Left lung (tissue), 10 donors: ENCODE measurements around the gene PEX3. TPM values are rescaled to one million over a fixed set of nuclear protein-coding genes. Genes with fewer than 3 reads are reported as not detected.

Source experiments
- ATAC-seq: fragments of 200-7000 bp; cut with Tn5 transposase; one replicate; pipeline ENCODE4 v1.9.1; 2020; ENCODE audit warnings: moderate library complexity
- DNase-seq, 4 donors: peaks; one replicate each; pipeline ENCODE4 v3.0.0-alpha.2; 2013 to 2020
- H3K27ac ChIP-seq, 2 donors: fragments of 200-600 bp; sonication (generic) in 1 of 2; one replicate each; pipeline versions ENCODE4 v1.5.0 to v1.8.0; 2020 to 2021
- H3K27me3 ChIP-seq, 2 donors: fragments of 200-600 bp; sonication (generic) in 1 of 2; one replicate each; pipeline versions ENCODE4 v1.5.0 to v1.8.0; 2020 to 2021
- H3K36me3 ChIP-seq, 2 donors: fragments of 200-600 bp; sonication (generic) in 1 of 2; one replicate each; pipeline versions ENCODE4 v1.5.0 to v1.8.0; 2020 to 2021
- H3K4me1 ChIP-seq, 2 donors: fragments of 200-600 bp; one replicate each; pipeline ENCODE4 v1.8.0; 2021
- H3K4me3 ChIP-seq, 2 donors: fragments of 200-600 bp; sonication (generic) in 1 of 2; one replicate each; pipeline versions ENCODE4 v1.5.0 to v1.8.0; 2020 to 2021; ENCODE audit warnings: mild to moderate bottlenecking in 1 of 2
- H3K9me3 ChIP-seq, 2 donors: fragments of 200-600 bp; sonication (generic) in 1 of 2; one replicate each; pipeline versions ENCODE4 v1.5.0 to v1.8.0; 2020 to 2021
- CTCF ChIP-seq, 2 donors: fragments of 200-600 bp; sonication (generic) in 1 of 2; IDR thresholded peaks; one replicate each; pipeline versions ENCODE4 v1.5.0 to v1.8.0; 2021; ENCODE audit warnings: antibody characterized with exemption in 2 of 2
- intact Hi-C, 2 donors: fragments of 100-400 bp; cut with DNase I; formaldehyde crosslinking; loops; one replicate each; pipeline versions ENCODE4 v1.11.2 to v1.14.2; 2022
- polyA plus RNA-seq, 6 donors: library from polyadenylated mRNA; unstranded; fragments of 120-200 nt; gene quantifications; one replicate each; pipeline ENCODE4 v1.2.1, GENCODE V29; 2013; ENCODE audit not compliant: insufficient read length in 6 of 6
- total RNA-seq, 2 donors: library from RNA; stranded (reverse); fragmentation: NEBNext Ultra II Directional; extraction: Animal tissue kit (Norgen Biotek cat#: 25700); gene quantifications; one replicate each; pipeline ENCODE4 v1.2.1, GENCODE V29; 2021
- donor health status: DM: no; HTN: yes; CAD: no.
- donor health status: DM: no; HTN: no; CAD: no.

Gene PEX3
- total and polyA plus RNA-seq, 8 donors = 13.4 to 32.8 (median 29.4) TPM

- H3K4me1 ChIP-seq = peaks cover 6 to 8% of the 10 kb centered on the region in 2 donors
- intact Hi-C loops = no loop called here
- ATAC-seq (no peak), DNase-seq (no peak)
- TF ChIP-seq CTCF (IDR thresholded peaks at IDR 0.05) = no peak
- H3K27ac ChIP-seq = no peak overlapping the region
- no peaks in the 10 kb centered on the region for H3K27me3 ChIP-seq
- no peak overlapping the region for H3K4me3 ChIP-seq
- H3K36me3 ChIP-seq = no peaks in the 10 kb centered on the region
- no peaks in the 10 kb centered on the region for H3K9me3 ChIP-seq
These were observed 47.8 kb upstream of the PEX3 start for GRCh38 chr6:143402721-143403336.

- H3K36me3 ChIP-seq = no peaks in the 10 kb centered on the region
- H3K4me1 ChIP-seq = peaks cover 1 to 8% of the 10 kb centered on the region in 2 donors
- H3K27me3 ChIP-seq = no peaks in the 10 kb centered on the region
- H3K4me3 ChIP-seq = no peak overlapping the region
- no peak for ATAC-seq
- no peak for TF ChIP-seq CTCF (IDR thresholded peaks at IDR 0.05)
- no peak for DNase-seq
- intact Hi-C loops = no loop called here
- H3K9me3 ChIP-seq = no peaks in the 10 kb centered on the region
- H3K27ac ChIP-seq = no peak overlapping the region
These were observed 45.0 kb upstream of the PEX3 start for GRCh38 chr6:143405373-143406154.

GRCh38 chr6:143406673-143407072 lies 43.9 kb upstream of the PEX3 start:
- DNase-seq = no peak
- H3K4me3 ChIP-seq = no peak overlapping the region
- H3K4me1 ChIP-seq = no peaks in the 10 kb centered on the region
- H3K36me3 ChIP-seq = no peaks in the 10 kb centered on the region
- intact Hi-C loops = no loop called here
- H3K27me3 ChIP-seq = no peaks in the 10 kb centered on the region
- H3K27ac ChIP-seq = no peak overlapping the region
- H3K9me3 ChIP-seq = no peaks in the 10 kb centered on the region
- no peak for ATAC-seq
- TF ChIP-seq CTCF (IDR thresholded peaks at IDR 0.05) = no peak

GRCh38 chr6:143408151-143408786 lies 42.3 kb upstream of the PEX3 start:
- no peak for ATAC-seq
- no peaks in the 10 kb centered on the region for H3K27me3 ChIP-seq
- no peak for TF ChIP-seq CTCF (IDR thresholded peaks at IDR 0.05)
- no peaks in the 10 kb centered on the region for H3K36me3 ChIP-seq
- intact Hi-C loops = no loop called here
- no peak for DNase-seq
- no peak overlapping the region for H3K4me3 ChIP-seq
- no peaks in the 10 kb centered on the region for H3K4me1 ChIP-seq
- no peak overlapping the region for H3K27ac ChIP-seq
- H3K9me3 ChIP-seq = no peaks in the 10 kb centered on the region

- H3K4me1 ChIP-seq = no peaks in the 10 kb centered on the region
- no peak overlapping the region for H3K4me3 ChIP-seq
- no peaks in the 10 kb centered on the region for H3K9me3 ChIP-seq
- DNase-seq (no peak), ATAC-seq (no peak)
- no peak for TF ChIP-seq CTCF (IDR thresholded peaks at IDR 0.05)
- intact Hi-C loops = no loop called here
- H3K36me3 ChIP-seq = no peaks in the 10 kb centered on the region
- no peak overlapping the region for H3K27ac ChIP-seq
- no peaks in the 10 kb centered on the region for H3K27me3 ChIP-seq
These were observed 41.8 kb upstream of the PEX3 start for GRCh38 chr6:143408787-143409162.
